ENCODE results near the gene BRIP1.

The BRIP1 gene

GRCh38 chr17:61766520-61766919 lies 96.8 kb downstream of the BRIP1 start:
- no peaks in the 10 kb centered on the region for H3K4me1 Mint-ChIP-seq (ENCODE audit: low read depth)
- H3K27ac Mint-ChIP-seq, result no peak overlapping the region
- no peaks in the 10 kb centered on the region for H3K27me3 Mint-ChIP-seq
- intact Hi-C loops (cut with micrococcal nuclease), result no loop called here
- H3K9me3 Mint-ChIP-seq, result peaks cover 19% of the 10 kb centered on the region
- H3K36me3 Mint-ChIP-seq (ENCODE audit: low read depth), result peaks cover 14% of the 10 kb centered on the region
- no peak overlapping the region for H3K4me3 Mint-ChIP-seq

DNA sequence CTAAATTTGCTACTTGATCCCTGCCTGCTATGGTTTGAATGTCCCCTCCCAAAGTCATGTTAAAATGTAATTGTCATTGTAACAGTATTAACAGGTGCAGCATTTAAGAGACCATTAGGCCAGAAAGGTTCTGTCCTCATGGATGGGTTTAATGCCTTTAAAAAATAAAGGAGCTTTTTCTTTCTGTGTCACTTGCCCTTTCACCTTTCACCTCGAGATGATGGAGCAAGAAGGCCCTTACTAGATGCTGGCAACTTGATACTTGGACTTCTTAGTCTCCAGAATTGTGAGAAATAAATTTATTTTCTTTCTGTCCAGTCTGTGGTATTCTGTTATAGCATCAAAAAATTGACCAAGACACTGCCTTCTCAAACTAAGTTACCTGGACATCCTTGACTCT lies 98.5 kb downstream of the BRIP1 start:
- no peak overlapping the region for H3K4me3 Mint-ChIP-seq
- no peaks in the 10 kb centered on the region for H3K27me3 Mint-ChIP-seq
- H3K4me1 Mint-ChIP-seq (ENCODE audit: low read depth), result no peaks in the 10 kb centered on the region
- no peak overlapping the region for H3K27ac Mint-ChIP-seq
- intact Hi-C loops (cut with micrococcal nuclease), result no loop called here
- peaks cover 2% of the 10 kb centered on the region for H3K9me3 Mint-ChIP-seq
- H3K36me3 Mint-ChIP-seq (ENCODE audit: low read depth), result peaks cover 9% of the 10 kb centered on the region

DNA sequence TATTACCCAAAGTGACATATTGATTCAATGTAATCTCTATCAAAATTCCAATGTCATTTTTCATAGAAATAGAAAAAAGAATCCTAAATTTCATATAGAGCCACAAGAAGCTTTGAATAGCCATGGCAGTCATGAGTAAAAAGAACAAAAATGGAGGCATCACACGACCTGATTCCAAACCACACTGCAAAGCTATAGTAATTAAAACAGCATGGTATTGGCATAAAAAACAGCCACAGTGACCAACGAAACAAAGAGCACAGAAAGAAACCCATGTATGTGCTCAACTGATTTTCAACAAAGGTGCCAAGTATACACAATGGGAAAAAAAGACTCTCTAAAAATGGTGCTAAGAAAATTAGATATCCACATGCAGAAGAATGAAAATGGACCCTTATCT lies 101.5 kb downstream of the BRIP1 start:
- no peaks in the 10 kb centered on the region for H3K27me3 Mint-ChIP-seq
- H3K4me1 Mint-ChIP-seq (ENCODE audit: low read depth), result no peaks in the 10 kb centered on the region
- peaks cover 9% of the 10 kb centered on the region for H3K36me3 Mint-ChIP-seq (ENCODE audit: low read depth)
- no peaks in the 10 kb centered on the region for H3K9me3 Mint-ChIP-seq
- H3K4me3 Mint-ChIP-seq, result no peak overlapping the region
- intact Hi-C loops (cut with micrococcal nuclease), result no loop called here
- H3K27ac Mint-ChIP-seq, result no peak overlapping the region

- intact Hi-C loops (cut with micrococcal nuclease), result no loop called here
- Mint-ChIP-seq H3K4me3 (no peak overlapping the region), H3K27me3 (no peaks in the 10 kb centered on the region), H3K36me3 (ENCODE audit: low read depth) (peaks cover 9% of the 10 kb centered on the region), H3K4me1 (ENCODE audit: low read depth) (no peaks in the 10 kb centered on the region), H3K9me3 (no peaks in the 10 kb centered on the region), H3K27ac (no peak overlapping the region)
These were observed 104.0 kb downstream of the BRIP1 start for GRCh38 chr17:61759362-61759761.

GRCh38 chr17:61758430-61758829 lies 104.9 kb downstream of the BRIP1 start:
- intact Hi-C loops (cut with micrococcal nuclease), result no loop called here
- H3K27me3 Mint-ChIP-seq, result no peaks in the 10 kb centered on the region
- no peak overlapping the region for H3K27ac Mint-ChIP-seq
- no peaks in the 10 kb centered on the region for H3K9me3 Mint-ChIP-seq
- no peaks in the 10 kb centered on the region for H3K4me1 Mint-ChIP-seq (ENCODE audit: low read depth)
- peaks cover 9% of the 10 kb centered on the region for H3K36me3 Mint-ChIP-seq (ENCODE audit: low read depth)
- H3K4me3 Mint-ChIP-seq, result no peak overlapping the region

DNA sequence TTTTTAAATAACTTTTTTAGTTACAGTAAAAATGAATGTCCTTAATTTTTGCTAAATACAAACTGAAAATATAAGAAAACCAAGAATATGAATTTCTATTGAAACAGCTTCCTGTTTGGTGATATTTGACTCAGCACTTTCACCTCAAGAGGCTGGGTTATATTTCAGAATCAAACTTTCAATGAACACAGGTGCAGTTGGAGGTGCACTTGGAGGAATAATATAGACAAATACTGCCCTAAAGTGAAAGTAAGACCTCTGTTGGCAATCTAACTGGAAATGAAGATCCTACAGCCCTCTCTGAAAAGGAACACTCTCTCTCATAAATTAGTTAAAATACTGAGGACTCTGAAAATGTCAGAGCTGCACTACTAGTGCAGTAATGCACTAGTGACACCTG lies 106.2 kb downstream of the BRIP1 start:
- no peaks in the 10 kb centered on the region for H3K27me3 Mint-ChIP-seq
- no peak overlapping the region for H3K4me3 Mint-ChIP-seq
- H3K9me3 Mint-ChIP-seq, result no peaks in the 10 kb centered on the region
- intact Hi-C loops (cut with micrococcal nuclease), result no loop called here
- H3K27ac Mint-ChIP-seq, result no peak overlapping the region
- peaks cover 9% of the 10 kb centered on the region for H3K36me3 Mint-ChIP-seq (ENCODE audit: low read depth)
- H3K4me1 Mint-ChIP-seq (ENCODE audit: low read depth), result no peaks in the 10 kb centered on the region

- H3K36me3 Mint-ChIP-seq (ENCODE audit: low read depth), result peaks cover 4% of the 10 kb centered on the region
- no peaks in the 10 kb centered on the region for H3K27me3 Mint-ChIP-seq
- intact Hi-C loops (cut with micrococcal nuclease), result no loop called here
- no peaks in the 10 kb centered on the region for H3K9me3 Mint-ChIP-seq
- no peak overlapping the region for H3K4me3 Mint-ChIP-seq
- H3K27ac Mint-ChIP-seq, result no peak overlapping the region
- H3K4me1 Mint-ChIP-seq (ENCODE audit: low read depth), result no peaks in the 10 kb centered on the region
These were observed 106.8 kb downstream of the BRIP1 start for GRCh38 chr17:61756561-61756960.

- H3K9me3 Mint-ChIP-seq, result no peaks in the 10 kb centered on the region
These were observed 107.7 kb downstream of the BRIP1 start for GRCh38 chr17:61755668-61756067.

GRCh38 chr17:61755078-61755477 lies 108.2 kb downstream of the BRIP1 start:
- intact Hi-C loops (cut with micrococcal nuclease), result no loop called here
- H3K36me3 Mint-ChIP-seq (ENCODE audit: low read depth), result no peaks in the 10 kb centered on the region

More at GRCh38 chr17:61755668-61756067, 107.7 kb downstream of the BRIP1 start:
- Mint-ChIP-seq H3K4me3 (no peak overlapping the region), H3K27ac (no peak overlapping the region), H3K27me3 (no peaks in the 10 kb centered on the region), H3K4me1 (ENCODE audit: low read depth) (no peaks in the 10 kb centered on the region), H3K36me3 (ENCODE audit: low read depth) (no peaks in the 10 kb centered on the region)
- intact Hi-C loops (cut with micrococcal nuclease), result no loop called here

GRCh38 chr17:61754124-61754523 lies 109.2 kb downstream of the BRIP1 start:
- H3K36me3 Mint-ChIP-seq (ENCODE audit: low read depth), result no peaks in the 10 kb centered on the region
- no peaks in the 10 kb centered on the region for H3K4me1 Mint-ChIP-seq (ENCODE audit: low read depth)
- no peaks in the 10 kb centered on the region for H3K27me3 Mint-ChIP-seq

More at GRCh38 chr17:61755078-61755477, 108.2 kb downstream of the BRIP1 start:
- no peaks in the 10 kb centered on the region for H3K27me3 Mint-ChIP-seq
- no peak overlapping the region for H3K4me3 Mint-ChIP-seq
- H3K4me1 Mint-ChIP-seq (ENCODE audit: low read depth), result no peaks in the 10 kb centered on the region
- H3K27ac Mint-ChIP-seq, result no peak overlapping the region
- H3K9me3 Mint-ChIP-seq, result no peaks in the 10 kb centered on the region

DNA sequence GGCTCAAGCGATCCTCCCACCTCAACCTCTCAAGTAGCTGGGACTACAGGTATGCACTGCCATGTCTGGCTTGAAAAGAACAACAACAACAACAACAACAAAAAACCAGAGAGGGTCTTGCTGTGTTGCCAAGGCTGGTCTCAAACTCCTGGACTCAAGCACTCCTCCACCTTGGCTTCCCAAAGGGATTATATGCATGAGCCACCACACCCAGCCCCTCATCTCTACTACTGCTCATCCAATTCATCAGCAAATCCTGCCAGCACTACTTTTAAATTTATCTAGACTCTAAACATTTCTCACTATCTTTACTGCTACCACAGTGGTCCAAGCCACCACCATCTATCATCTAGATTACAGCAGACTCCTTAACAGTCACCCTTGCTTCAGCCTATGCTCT lies 109.6 kb downstream of the BRIP1 start:
- H3K4me1 Mint-ChIP-seq (ENCODE audit: low read depth), result no peaks in the 10 kb centered on the region
- no peaks in the 10 kb centered on the region for H3K27me3 Mint-ChIP-seq
- no peaks in the 10 kb centered on the region for H3K9me3 Mint-ChIP-seq
- intact Hi-C loops (cut with micrococcal nuclease), result no loop called here
- H3K27ac Mint-ChIP-seq, result no peak overlapping the region
- no peaks in the 10 kb centered on the region for H3K36me3 Mint-ChIP-seq (ENCODE audit: low read depth)
- no peak overlapping the region for H3K4me3 Mint-ChIP-seq

More at GRCh38 chr17:61754124-61754523, 109.2 kb downstream of the BRIP1 start:
- no peak overlapping the region for H3K27ac Mint-ChIP-seq
- intact Hi-C loops (cut with micrococcal nuclease), result no loop called here
- no peaks in the 10 kb centered on the region for H3K9me3 Mint-ChIP-seq
- H3K4me3 Mint-ChIP-seq, result no peak overlapping the region

DNA sequence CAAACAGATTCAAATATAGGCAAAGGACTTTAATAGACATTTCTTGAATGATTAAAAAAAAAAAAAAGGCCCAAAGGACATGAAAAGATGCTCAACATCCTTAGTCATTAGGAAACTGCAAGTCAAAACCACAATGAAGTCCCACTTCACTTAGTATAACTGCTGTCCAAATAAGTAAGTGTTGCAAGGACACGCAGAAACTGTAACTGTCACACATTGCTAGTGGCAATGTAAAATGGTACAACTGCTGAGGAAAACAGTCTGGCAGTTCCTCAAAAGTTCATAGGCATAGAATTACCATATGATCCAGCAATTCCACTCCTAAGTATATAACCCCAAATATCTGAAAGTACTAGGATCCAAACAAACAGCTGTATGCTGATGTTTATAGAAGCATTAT lies 112.7 kb downstream of the BRIP1 start:
- Mint-ChIP-seq H3K4me1 (ENCODE audit: low read depth) (no peaks in the 10 kb centered on the region), H3K27ac (no peak overlapping the region), H3K4me3 (no peak overlapping the region), H3K27me3 (no peaks in the 10 kb centered on the region), H3K36me3 (ENCODE audit: low read depth) (peaks cover 8% of the 10 kb centered on the region), H3K9me3 (peaks cover 13% of the 10 kb centered on the region)
- intact Hi-C loops (cut with micrococcal nuclease), result no loop called here

DNA sequence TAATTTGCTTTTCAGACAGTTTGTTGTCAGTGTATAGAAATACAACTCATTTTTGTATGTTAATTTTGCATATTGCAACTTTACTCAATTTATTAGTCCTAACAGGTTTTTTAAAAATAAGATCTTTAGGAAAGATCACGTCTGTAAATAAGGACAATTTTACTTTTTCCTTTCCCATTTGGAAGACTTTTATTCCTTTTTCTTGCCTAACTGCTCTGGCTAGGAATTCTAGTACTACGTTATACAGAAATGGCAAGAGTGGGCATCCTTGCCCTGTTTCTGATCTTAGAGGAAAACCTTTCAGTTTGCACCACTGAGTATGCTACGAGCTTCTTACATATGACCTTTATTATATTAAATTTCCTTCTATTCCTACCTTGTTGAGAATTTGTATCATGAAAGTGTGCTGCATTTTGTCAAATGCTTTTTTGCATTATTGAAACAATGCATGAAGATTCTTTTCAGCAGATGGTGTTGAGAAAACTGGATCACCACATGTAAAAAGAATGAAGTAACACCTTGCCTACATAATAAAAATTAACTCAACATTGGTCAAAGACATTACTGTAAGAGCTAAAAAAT lies 113.4 kb downstream of the BRIP1 start:
- Mint-ChIP-seq H3K4me3 (no peak overlapping the region), H3K36me3 (ENCODE audit: low read depth) (peaks cover 8% of the 10 kb centered on the region), H3K27ac (no peak overlapping the region), H3K9me3 (peaks cover 13% of the 10 kb centered on the region), H3K27me3 (no peaks in the 10 kb centered on the region), H3K4me1 (ENCODE audit: low read depth) (no peaks in the 10 kb centered on the region)
- intact Hi-C loops (cut with micrococcal nuclease), result no loop called here

- Mint-ChIP-seq H3K27me3 (no peaks in the 10 kb centered on the region), H3K27ac (no peak overlapping the region), H3K4me1 (ENCODE audit: low read depth) (no peaks in the 10 kb centered on the region), H3K36me3 (ENCODE audit: low read depth) (peaks cover 20% of the 10 kb centered on the region), H3K4me3 (no peak overlapping the region), H3K9me3 (peaks cover 20% of the 10 kb centered on the region)
- intact Hi-C loops (cut with micrococcal nuclease), result no loop called here
These were observed 116.9 kb downstream of the BRIP1 start for GRCh38 chr17:61746248-61746985.

DNA sequence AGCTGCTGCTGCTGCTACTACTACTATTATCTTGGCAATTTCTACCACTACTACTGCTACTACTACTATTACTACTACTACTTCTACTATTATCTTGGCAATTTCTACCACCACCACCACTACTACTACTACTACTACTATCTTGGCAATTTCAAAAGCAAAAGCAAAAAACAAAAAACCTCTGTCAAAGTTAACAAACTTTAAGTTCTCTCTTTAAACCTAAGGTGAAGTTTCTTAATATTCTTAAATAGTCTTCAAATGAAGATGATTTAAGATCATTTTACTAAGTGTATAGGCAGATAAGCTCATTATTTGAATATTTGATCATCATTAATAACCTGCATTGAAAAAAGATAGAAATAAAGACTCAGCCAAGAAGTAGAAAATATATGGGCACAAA lies 118.5 kb downstream of the BRIP1 start:
- H3K27ac Mint-ChIP-seq, result no peak overlapping the region
- H3K36me3 Mint-ChIP-seq (ENCODE audit: low read depth), result peaks cover 27% of the 10 kb centered on the region
- no peak overlapping the region for H3K4me3 Mint-ChIP-seq
- intact Hi-C loops (cut with micrococcal nuclease), result no loop called here
- no peaks in the 10 kb centered on the region for H3K27me3 Mint-ChIP-seq
- H3K4me1 Mint-ChIP-seq (ENCODE audit: low read depth), result no peaks in the 10 kb centered on the region
- peaks cover 28% of the 10 kb centered on the region for H3K9me3 Mint-ChIP-seq
